Measurements from ENCODE around the gene OR2G2.

DNA sequence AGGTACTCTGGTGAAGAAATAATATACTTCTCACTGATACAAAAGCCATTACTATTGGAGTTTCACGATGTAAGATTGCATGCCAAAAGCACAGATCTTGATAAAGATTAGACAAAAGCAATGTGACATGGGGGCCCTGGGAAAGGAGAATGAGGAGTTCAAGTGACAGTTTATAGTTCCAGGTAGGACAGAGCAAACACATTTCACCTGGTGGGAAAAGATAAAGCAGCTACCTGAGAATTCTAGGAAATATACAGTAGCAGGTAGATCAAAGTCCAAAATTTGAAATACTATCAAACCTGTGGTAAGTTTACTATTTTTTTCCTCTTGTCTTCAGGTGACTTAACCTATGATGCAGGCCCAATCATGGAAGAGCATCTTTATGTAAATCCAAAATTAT lies 25.2 kb downstream of the OR2G2 start:
- TF ChIP-seq, protein P1, sequence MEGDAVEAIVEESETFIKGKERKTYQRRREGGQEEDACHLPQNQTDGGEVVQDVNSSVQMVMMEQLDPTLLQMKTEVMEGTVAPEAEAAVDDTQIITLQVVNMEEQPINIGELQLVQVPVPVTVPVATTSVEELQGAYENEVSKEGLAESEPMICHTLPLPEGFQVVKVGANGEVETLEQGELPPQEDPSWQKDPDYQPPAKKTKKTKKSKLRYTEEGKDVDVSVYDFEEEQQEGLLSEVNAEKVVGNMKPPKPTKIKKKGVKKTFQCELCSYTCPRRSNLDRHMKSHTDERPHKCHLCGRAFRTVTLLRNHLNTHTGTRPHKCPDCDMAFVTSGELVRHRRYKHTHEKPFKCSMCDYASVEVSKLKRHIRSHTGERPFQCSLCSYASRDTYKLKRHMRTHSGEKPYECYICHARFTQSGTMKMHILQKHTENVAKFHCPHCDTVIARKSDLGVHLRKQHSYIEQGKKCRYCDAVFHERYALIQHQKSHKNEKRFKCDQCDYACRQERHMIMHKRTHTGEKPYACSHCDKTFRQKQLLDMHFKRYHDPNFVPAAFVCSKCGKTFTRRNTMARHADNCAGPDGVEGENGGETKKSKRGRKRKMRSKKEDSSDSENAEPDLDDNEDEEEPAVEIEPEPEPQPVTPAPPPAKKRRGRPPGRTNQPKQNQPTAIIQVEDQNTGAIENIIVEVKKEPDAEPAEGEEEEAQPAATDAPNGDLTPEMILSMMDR (optimal IDR thresholded peaks at IDR 0.05 in 1 of 3, IDR thresholded peaks at IDR 0.05 in 1 of 3, conservative IDR thresholded peaks at IDR 0.05 in 1 of 3; ENCODE audit: extremely low read depth in 1 of 3, insufficient read depth in 2 of 3, low read length in 3 of 3) = no peak
- TF ChIP-seq EZH2 (IDR thresholded peaks at IDR 0.05; ENCODE audit: low read length) = no peak
